MM.1S (cell line): ENCODE measurements around the gene C1QTNF9.
"Not testable (repeated sequence)": the region's sequence is repeated elsewhere in the genome, so short reads cannot be mapped to it uniquely, and the experiment has no call there.

ENCODE experiments used
- DNase-seq: peaks from one replicate; pipeline ENCODE4 v3.0.0-alpha.2; 2015
- H2AFZ ChIP-seq: fragments of 300-600 bp; sonication (generic); 2 replicates; pipeline ENCODE4 v1.6.0; 2016; ENCODE audit warnings: antibody characterized with exemption, low read length
- H3F3A ChIP-seq: fragments of 300-600 bp; sonication (generic); 2 replicates; pipeline ENCODE4 v1.6.1; 2016; ENCODE audit warnings: mild to moderate bottlenecking, antibody characterized with exemption, low read length, moderate library complexity, mixed read lengths; ENCODE audit not compliant: insufficient read depth
- H3K27ac ChIP-seq: fragments of 300-600 bp; sonication (generic); 2 replicates; pipeline ENCODE4 v1.5.1; 2016; ENCODE audit warnings: mild to moderate bottlenecking, low read length
- H3K27me3 ChIP-seq: fragments of 300-600 bp; sonication (generic); replicated peaks from 2 replicates; pipeline ENCODE4 v1.6.0; 2016; ENCODE audit warnings: low read length; ENCODE audit not compliant: insufficient read depth
- H3K36me3 ChIP-seq: fragments of 300-600 bp; sonication (generic); replicated peaks from 2 replicates; pipeline ENCODE4 v1.6.1; 2016; ENCODE audit warnings: mild to moderate bottlenecking, low read length, mixed read lengths; ENCODE audit not compliant: insufficient read depth
- H3K4me1 ChIP-seq: fragments of 300-600 bp; sonication (generic); 2 replicates; pipeline ENCODE4 v1.6.1; 2016; ENCODE audit warnings: low read length, mixed read lengths
- H3K4me2 ChIP-seq: fragments of 300-600 bp; sonication (generic); 2 replicates; pipeline ENCODE4 v1.6.0; 2016; ENCODE audit warnings: low read depth, low read length
- H3K4me3 ChIP-seq: fragments of 300-600 bp; sonication (generic); 2 replicates; pipeline ENCODE4 v1.5.1; 2016; ENCODE audit warnings: low read length, mixed read lengths
- H3K79me2 ChIP-seq: fragments of 300-600 bp; sonication (generic); 2 replicates; pipeline ENCODE4 v1.6.1; 2016; ENCODE audit warnings: mixed run types, low read length, mixed read lengths
- H3K9ac ChIP-seq: fragments of 300-600 bp; sonication (generic); 2 replicates; pipeline ENCODE4 v1.6.1; 2016; ENCODE audit warnings: low read length, mixed read lengths
- H3K9me2 ChIP-seq: fragments of 300-600 bp; sonication (generic); replicated peaks from 2 replicates; pipeline ENCODE4 v1.6.1; 2016; ENCODE audit warnings: mild to moderate bottlenecking, low read length, mixed read lengths; ENCODE audit not compliant: insufficient read depth
- H3K9me3 ChIP-seq: fragments of 300-600 bp; sonication (generic); replicated peaks from 2 replicates; pipeline ENCODE4 v1.6.1; 2016; ENCODE audit warnings: mild to moderate bottlenecking, low read length, mixed read lengths; ENCODE audit not compliant: insufficient read depth
- H4K20me1 ChIP-seq: fragments of 300-600 bp; sonication (generic); 2 replicates; pipeline ENCODE4 v1.6.1; 2016; ENCODE audit warnings: mild to moderate bottlenecking, low read length, moderate library complexity, mixed read lengths; ENCODE audit not compliant: insufficient read depth
- CTCF ChIP-seq: fragments of 300-600 bp; sonication (generic); IDR thresholded peaks from 2 replicates; pipeline ENCODE4 v1.5.1; 2016; ENCODE audit warnings: antibody characterized with exemption, low read length, mixed read lengths
- EZH2 ChIP-seq: fragments of 300-600 bp; sonication (generic); optimal IDR thresholded peaks from 2 replicates; pipeline ENCODE3; 2017; ENCODE audit warnings: low read depth, mild to moderate bottlenecking, antibody characterized with exemption, low read length, mixed read lengths
- EZH2phosphoT487 ChIP-seq: fragments of 300-600 bp; sonication (generic); IDR thresholded peaks from 2 replicates; pipeline ENCODE4 v1.6.1; 2018; ENCODE audit warnings: antibody characterized with exemption, low read length

The C1QTNF9 gene

GRCh38 chr13:24362435-24362952, 53.1 kb downstream of the C1QTNF9 start:
- no peak overlapping the region for H3K4me3 ChIP-seq
- H3K79me2 ChIP-seq, result no peaks in the 10 kb centered on the region

GRCh38 chr13:24365191-24365590, 55.8 kb downstream of the C1QTNF9 start:
- H2AFZ ChIP-seq, result no peak overlapping the region
- no peaks in the 10 kb centered on the region for H3K9me2 ChIP-seq
- H3K27ac ChIP-seq, result no peak overlapping the region
- no peak overlapping the region for H3K4me2 ChIP-seq
- H3K36me3 ChIP-seq, result no peaks in the 10 kb centered on the region
- H3K9me3 ChIP-seq, result no peaks in the 10 kb centered on the region
- TF ChIP-seq CTCF (no peak), EZH2 (no peak), EZH2phosphoT487 (no peak)
- DNase-seq, result no peak
- H3K27me3 ChIP-seq, result no peaks in the 10 kb centered on the region
- H3F3A ChIP-seq, result no peaks in the 10 kb centered on the region
- H3K4me1 ChIP-seq, result no peaks in the 10 kb centered on the region
- H3K4me3 ChIP-seq, result no peak overlapping the region
- no peaks in the 10 kb centered on the region for H4K20me1 ChIP-seq
- H3K79me2 ChIP-seq, result no peaks in the 10 kb centered on the region
- H3K9ac ChIP-seq, result no peak overlapping the region

More at GRCh38 chr13:24362435-24362952, 53.1 kb downstream of the C1QTNF9 start:
- H3K9me2 ChIP-seq, result no peaks in the 10 kb centered on the region
- H3K36me3 ChIP-seq, result no peaks in the 10 kb centered on the region
- no peak overlapping the region for H3K9ac ChIP-seq
- no peaks in the 10 kb centered on the region for H3K4me1 ChIP-seq
- no peaks in the 10 kb centered on the region for H3F3A ChIP-seq
- H3K4me2 ChIP-seq, result no peak overlapping the region
- no peaks in the 10 kb centered on the region for H3K27me3 ChIP-seq
- no peak overlapping the region for H3K27ac ChIP-seq
- no peaks in the 10 kb centered on the region for H4K20me1 ChIP-seq
- H3K9me3 ChIP-seq, result no peaks in the 10 kb centered on the region
- no peak for TF ChIP-seq CTCF
- no peak for TF ChIP-seq EZH2phosphoT487
- TF ChIP-seq EZH2, result no peak
- no peak overlapping the region for H2AFZ ChIP-seq
- DNase-seq, result no peak

GRCh38 chr13:24366315-24366714, 56.9 kb downstream of the C1QTNF9 start:
- not testable (repeated sequence) for H2AFZ ChIP-seq, DNase-seq, H3K27me3 ChIP-seq, H3K9me3 ChIP-seq, H3K4me1 ChIP-seq, H3K27ac ChIP-seq, H3K9ac ChIP-seq, H3K4me3 ChIP-seq, H3K36me3 ChIP-seq, H4K20me1 ChIP-seq, H3F3A ChIP-seq, H3K4me2 ChIP-seq, H3K9me2 ChIP-seq, H3K79me2 ChIP-seq

- H3K36me3 ChIP-seq, result not testable (repeated sequence)
Observed at GRCh38 chr13:24371273-24371672, 61.9 kb downstream of the C1QTNF9 start.

More at GRCh38 chr13:24371273-24371672, 61.9 kb downstream of the C1QTNF9 start:
- not testable (repeated sequence) for H3K4me2 ChIP-seq, H3K9me3 ChIP-seq, H4K20me1 ChIP-seq, H3K9me2 ChIP-seq, H3K4me3 ChIP-seq, H3K4me1 ChIP-seq, DNase-seq, H2AFZ ChIP-seq, H3K27ac ChIP-seq, H3F3A ChIP-seq, H3K9ac ChIP-seq, H3K27me3 ChIP-seq, H3K79me2 ChIP-seq
